MV-4-11 (cell line): Measurements from ENCODE around the gene ARHGAP42.

Source experiments
- DNase-seq: peaks from one replicate; lab custom pipeline; 2025; lab: John Stamatoyannopoulos, UW

The ARHGAP42 gene

GRCh38 chr11:100801225-100801999 lies 114.3 kb downstream of the ARHGAP42 start:
- DNase-seq: no peak

DNA sequence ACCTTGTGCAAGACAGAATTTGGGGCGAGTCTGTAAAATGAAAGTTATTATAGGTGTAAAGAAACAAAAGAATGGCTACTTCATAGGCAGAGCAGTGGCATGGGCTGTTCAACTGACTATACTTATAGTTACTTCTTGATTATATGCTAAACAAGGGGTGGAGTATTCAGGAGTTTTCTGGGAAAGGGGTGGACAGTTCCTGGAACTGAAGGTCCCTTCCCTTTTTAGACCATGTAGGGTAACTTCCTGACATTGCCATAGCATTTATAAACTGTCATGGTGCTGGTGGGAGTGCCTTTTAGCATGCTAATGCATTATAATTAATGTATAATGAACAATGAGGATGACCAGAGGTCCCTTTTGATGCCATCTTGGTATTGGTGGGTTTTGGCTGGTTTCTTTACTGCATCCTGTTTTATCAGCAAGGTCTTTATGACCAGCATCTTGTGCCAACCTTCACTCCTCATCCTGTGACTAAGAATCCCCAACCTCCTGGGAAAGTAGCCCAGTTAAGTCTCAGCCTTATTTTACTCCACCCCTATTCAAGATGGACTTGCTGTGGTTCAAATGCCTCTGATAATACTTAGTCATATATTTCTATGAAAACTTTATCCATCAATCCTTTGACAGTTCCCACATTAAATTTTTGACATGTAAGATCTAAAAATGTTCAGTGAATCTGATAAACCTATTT lies 118.6 kb downstream of the ARHGAP42 start:
- DNase-seq: no peak

DNA sequence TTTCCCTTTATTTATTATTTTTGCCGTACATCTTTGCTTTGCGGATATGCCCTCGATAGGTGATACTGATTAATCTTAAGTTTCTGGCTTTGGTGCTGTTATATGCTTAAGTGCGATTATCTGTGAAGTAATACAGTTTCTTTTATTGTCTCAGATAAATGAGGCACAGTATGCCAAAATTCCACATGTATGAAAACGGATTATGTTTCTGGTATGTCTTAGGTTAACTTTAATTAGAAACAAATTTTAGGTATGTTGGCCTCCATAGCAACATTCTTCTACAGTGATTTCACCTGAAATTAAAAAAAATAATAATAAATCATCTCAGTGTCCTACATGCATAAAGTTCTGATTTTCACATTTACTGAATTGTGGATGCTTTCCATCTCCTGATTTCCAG lies 119.2 kb downstream of the ARHGAP42 start:
- no peak for DNase-seq

GRCh38 chr11:100808904-100809491 lies 121.9 kb downstream of the ARHGAP42 start:
- peak; percentile 5 for DNase-seq

DNA sequence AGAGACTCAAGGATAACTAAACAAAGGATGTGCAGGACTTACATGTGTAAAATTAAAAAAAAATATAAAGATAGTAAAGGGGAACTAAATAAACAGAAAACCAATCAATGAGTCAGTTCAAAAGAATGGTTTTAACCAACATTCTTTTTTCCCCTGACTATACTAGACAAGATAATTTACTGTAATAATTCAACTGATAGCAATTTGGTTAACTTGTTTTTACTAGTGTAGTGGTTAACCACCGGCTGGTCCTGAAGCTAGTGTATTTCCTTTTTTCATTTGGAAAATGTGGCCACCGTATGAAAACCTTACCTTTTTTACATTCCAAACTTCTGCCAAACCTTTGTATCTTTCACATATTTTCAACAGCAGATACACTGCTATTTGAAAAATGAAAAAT lies 123.1 kb downstream of the ARHGAP42 start:
- DNase-seq: peak; percentile 30

- no peak for DNase-seq
Observed at GRCh38 chr11:100810666-100811065, 123.6 kb downstream of the ARHGAP42 start.

DNA sequence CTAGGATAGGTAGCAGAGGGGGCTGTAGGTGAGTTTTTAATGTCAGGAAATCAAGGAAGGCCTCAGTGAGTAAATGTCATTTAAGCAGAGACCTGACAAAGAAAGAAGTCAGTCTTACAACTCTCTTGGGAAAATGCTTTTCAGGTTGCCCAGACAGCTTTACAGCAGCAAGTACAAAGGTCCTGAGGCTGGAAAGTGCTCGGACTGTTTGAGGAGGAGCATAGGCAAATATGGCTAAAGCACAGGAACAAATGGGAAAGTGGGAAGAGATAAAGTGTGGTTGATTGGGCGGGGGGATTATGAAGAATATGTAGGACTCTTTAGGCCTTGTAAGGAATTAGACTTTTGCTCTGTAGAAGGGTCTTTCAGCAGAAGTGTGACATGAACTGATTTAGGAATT lies 125.4 kb downstream of the ARHGAP42 start:
- no peak for DNase-seq

DNA sequence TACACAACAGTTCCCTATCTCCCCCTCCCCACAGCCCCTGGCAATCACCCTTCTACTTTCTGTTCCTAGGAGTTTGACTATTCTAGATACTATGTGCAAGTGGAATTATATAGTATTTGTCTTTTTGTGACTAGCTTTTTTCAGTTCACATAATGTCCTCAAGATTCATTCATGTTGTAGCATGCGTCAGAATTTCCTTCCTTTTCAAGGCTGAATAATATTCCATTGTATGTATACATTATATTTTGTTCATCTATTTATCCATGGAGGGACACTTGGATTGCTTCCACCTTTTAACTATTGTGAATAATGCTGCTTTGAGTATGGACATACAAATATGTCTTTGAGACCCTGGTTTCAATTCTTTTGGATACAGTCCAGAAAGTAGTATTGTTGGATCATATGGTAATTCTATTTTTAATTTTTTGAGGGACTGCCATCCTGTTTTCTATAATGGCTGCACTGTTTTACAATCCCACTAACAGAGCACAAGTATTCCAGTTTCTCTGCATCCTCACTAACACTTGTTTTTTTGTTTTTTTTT lies 128.8 kb downstream of the ARHGAP42 start:
- DNase-seq: no peak

- no peak for DNase-seq
Observed at GRCh38 chr11:100816823-100817222, 129.7 kb downstream of the ARHGAP42 start.

DNA sequence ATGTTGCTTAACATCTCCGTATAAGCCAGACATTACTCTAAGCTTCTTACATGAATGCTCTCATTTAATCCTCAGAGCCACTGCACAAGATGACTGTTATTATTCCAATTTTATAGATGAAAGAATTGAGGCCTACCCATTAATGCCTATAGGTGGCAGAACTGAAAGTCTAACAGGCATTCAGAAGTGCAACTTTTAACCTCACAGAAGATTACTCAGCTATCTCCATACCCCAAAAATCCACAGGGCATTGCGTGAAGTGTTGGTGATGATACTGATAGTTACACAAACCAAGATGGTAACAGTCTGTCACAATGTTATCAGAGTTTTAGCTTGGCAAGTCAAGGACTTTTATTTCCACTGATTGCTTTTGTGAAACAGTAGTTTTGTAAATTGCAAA lies 130.5 kb downstream of the ARHGAP42 start:
- no peak for DNase-seq

- DNase-seq: no peak
Observed at GRCh38 chr11:100820621-100821020, 133.5 kb downstream of the ARHGAP42 start.

DNA sequence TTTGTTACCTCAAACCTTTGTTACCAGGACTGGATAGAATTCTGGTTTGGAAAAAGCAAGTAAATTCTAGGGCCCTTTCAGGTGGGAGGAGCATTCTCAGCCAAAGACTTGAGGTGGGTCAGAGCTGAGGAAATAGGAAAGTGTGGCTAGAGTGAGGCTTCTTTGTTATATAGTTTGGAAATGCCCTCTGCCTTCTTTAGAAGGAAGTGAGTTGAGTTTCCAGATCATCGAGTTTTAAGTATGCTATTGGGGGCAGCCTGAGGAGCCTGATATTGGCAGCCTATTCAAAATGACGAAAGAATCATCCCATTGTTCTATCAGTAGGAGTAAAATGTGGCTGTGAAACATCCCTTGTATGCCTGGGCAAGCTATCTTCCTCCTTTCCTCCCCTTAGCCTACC lies 134.1 kb downstream of the ARHGAP42 start:
- DNase-seq: no peak

- no peak for DNase-seq
Observed at GRCh38 chr11:100823360-100823759, 136.3 kb downstream of the ARHGAP42 start.

DNA sequence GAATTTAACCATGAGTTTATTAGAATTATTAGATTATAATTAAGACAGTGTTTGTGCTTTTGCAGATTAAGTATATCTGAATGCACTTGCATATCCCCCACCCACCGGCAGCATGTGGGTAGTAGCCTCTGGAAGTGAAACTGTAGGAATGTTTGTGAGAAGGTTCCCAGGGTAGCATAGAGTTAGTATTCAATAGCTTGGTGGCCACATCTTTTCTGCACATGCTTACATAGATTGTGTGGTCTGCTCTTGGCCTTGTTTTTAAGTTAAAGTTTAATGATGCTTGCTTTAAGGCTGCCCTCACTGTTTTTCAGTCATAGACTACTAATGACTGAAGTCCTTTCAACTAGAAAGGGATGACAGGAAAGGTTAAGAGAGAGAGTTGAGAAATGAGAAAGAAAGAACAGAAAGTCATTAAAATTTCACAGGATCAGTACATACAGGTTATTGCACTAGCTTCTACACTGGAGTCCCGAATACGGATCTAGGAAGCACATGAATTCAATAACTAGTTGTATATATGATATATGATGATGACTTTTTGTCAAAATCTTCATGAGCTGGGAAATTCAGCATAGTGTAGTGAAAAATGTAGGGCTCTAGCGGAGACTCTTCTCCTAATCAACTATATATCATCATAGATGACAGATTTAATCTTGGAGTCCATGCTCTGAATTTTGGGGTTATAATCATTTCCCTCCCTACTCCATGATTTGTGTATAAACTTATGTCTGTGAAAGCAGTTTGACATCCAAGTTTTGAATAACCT lies 137.1 kb downstream of the ARHGAP42 start:
- no peak for DNase-seq

DNA sequence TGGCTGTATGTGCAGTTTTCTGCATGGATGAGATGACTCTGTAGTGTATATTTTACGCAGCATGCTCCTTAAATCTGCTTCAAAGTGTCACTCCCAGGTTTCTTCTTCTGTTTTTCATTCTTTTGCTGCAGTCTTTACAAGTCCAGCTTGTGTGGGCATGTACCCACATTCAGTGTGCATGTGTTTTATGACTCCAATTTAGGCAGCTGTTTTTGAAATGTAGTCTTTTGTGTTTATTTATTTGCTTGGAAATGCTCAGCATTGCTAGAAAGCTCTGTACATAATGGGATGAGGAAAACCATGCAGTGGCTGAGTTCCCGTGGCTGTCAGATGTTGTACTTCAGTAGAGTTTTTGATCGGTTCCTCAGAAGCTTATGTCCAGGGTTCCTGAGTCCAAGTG lies 138.5 kb downstream of the ARHGAP42 start:
- no peak for DNase-seq

- no peak for DNase-seq
Observed at GRCh38 chr11:100827934-100828661, 141.0 kb downstream of the ARHGAP42 start.

GRCh38 chr11:100830274-100830673 lies 143.2 kb downstream of the ARHGAP42 start:
- DNase-seq: no peak

GRCh38 chr11:100830978-100831732 lies 144.1 kb downstream of the ARHGAP42 start:
- DNase-seq: no peak

GRCh38 chr11:100831929-100832494 lies 144.9 kb downstream of the ARHGAP42 start:
- no peak for DNase-seq

DNA sequence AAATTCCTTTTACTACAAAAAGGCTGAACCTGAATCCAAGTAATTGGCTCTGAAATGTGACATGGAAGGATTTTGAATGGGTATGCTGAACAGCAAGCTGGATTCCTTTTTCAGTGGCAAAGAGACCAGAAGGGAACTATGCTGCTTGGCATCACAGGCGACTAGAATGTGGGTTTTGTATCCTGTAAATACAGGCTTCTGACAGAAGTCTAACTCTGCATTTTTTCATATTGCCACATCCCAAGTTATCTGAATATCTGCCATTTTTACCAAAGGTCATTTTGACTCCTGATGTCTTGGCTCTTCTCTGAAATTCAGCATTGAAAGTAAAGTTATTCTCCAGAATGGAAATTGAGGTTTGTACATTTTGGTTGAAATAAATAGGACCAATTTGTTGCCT lies 145.7 kb downstream of the ARHGAP42 start:
- DNase-seq: no peak
